NB4 (cell line): ENCODE measurements around the gene LASP1NB.

ENCODE experiments used
- MYC ChIP-seq: IDR thresholded peaks from 2 replicates; pipeline ENCODE4 v1.6.1; 2011; ENCODE audit warnings: low read depth, low read length
- TF ChIP-seq, protein P1 (sequence below): IDR thresholded peaks from 2 replicates; pipeline ENCODE4 v1.6.1; 2011; ENCODE audit warnings: low read depth, low read length
- TF ChIP-seq, protein P2 (sequence below): IDR thresholded peaks from one replicate; pipeline ENCODE4 v1.5.1; 2012; ENCODE audit warnings: low read depth, low read length

- TF ChIP-seq, protein P1, sequence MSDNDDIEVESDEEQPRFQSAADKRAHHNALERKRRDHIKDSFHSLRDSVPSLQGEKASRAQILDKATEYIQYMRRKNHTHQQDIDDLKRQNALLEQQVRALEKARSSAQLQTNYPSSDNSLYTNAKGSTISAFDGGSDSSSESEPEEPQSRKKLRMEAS, result no peak
- TF ChIP-seq, protein P2, sequence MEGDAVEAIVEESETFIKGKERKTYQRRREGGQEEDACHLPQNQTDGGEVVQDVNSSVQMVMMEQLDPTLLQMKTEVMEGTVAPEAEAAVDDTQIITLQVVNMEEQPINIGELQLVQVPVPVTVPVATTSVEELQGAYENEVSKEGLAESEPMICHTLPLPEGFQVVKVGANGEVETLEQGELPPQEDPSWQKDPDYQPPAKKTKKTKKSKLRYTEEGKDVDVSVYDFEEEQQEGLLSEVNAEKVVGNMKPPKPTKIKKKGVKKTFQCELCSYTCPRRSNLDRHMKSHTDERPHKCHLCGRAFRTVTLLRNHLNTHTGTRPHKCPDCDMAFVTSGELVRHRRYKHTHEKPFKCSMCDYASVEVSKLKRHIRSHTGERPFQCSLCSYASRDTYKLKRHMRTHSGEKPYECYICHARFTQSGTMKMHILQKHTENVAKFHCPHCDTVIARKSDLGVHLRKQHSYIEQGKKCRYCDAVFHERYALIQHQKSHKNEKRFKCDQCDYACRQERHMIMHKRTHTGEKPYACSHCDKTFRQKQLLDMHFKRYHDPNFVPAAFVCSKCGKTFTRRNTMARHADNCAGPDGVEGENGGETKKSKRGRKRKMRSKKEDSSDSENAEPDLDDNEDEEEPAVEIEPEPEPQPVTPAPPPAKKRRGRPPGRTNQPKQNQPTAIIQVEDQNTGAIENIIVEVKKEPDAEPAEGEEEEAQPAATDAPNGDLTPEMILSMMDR, result no peak
- no peak for TF ChIP-seq MYC
These were observed 20.5 kb upstream of the LASP1NB start for GRCh38 chr17:38904892-38905291.
